H54 (cell line): ENCODE data around the gene RCAN3.
A peak's percentile ranks its signal among the peaks of the same experiment; 100 is the strongest.
"Not testable (repeated sequence)": the region's sequence is repeated elsewhere in the genome, so short reads cannot be mapped to it uniquely, and the experiment has no call there.

Experiments
- DNase-seq: peaks from one replicate; pipeline ENCODE4 v3.0.0; 2011; ENCODE audit warnings: low spot score, mixed read lengths; ENCODE audit not compliant: insufficient read length
- FAIRE-seq: peaks from 3 replicates; lab custom pipeline; 2011; peaks lifted over from hg19 to GRCh38; lab: Jason Lieb, UNC
- POLR2A ChIP-seq: IDR thresholded peaks from 2 replicates; pipeline ENCODE4 v1.6.1; 2011; ENCODE audit warnings: low read depth, mild to moderate bottlenecking, low read length

RCAN3 gene

DNA sequence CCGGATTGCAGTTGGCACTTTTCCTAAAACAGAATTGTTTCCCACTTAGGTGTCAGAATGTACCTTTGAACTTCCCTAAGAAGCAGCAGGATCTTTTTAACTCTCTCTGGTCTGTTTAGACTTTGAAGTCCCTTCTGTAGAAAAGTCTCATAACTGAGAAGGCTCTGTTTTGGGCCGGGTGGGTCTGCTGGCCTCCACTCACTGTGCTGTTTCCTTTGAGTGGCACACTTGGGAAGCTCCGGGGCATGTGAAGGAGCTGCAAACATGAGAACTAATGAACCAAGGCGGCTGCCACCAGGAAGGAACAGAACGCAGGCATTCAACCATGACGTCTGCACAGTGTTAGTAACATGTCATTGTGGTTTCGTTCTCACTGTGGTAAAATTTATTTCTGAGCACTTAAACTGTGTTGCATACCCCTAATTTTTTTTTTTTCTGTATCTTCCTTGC, 33.8 kb downstream of the RCAN3 start:
- DNase-seq: no peak
- TF ChIP-seq POLR2A: no peak
- FAIRE-seq: no peak

DNA sequence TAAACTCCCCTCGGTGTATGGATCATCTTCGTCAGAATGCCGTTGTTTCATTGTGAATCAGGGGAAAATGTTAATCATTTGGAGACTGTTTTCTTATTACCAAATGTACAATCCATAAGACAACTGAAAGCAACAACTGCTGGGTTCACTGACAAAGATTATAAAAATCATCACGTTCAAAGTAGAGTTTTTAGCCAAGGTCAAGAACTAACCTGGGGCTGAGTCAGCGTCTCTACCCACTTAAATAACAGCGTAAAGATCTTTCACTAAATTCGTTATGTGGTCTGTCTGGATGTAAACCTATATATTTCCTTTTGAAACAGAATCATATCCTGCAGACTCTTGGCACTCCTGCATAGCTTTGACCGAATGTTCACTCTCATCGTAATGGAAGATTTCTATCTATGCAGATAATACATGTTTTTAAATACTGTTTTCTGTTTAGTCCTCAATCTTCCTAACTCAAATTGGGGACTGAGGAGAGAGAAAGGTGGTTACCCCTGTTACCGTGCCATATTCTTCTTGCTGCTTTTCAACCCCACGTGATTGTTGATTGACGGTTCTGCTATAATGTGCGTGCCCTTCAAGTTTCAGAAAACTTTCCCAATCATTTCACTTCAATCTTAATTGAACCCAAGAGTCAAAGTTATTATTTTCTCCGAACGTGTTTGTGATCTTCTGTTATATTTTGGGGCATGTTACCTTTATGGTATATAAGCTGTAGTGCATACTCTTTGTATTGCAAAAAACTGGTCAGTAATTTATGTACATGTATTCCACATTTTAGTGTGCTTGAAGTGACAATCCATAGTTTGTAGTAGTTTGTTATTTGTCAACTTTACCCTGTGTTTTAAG, 37.6 kb downstream of the RCAN3 start:
- TF ChIP-seq POLR2A: no peak
- DNase-seq: no peak
- no peak for FAIRE-seq

DNA sequence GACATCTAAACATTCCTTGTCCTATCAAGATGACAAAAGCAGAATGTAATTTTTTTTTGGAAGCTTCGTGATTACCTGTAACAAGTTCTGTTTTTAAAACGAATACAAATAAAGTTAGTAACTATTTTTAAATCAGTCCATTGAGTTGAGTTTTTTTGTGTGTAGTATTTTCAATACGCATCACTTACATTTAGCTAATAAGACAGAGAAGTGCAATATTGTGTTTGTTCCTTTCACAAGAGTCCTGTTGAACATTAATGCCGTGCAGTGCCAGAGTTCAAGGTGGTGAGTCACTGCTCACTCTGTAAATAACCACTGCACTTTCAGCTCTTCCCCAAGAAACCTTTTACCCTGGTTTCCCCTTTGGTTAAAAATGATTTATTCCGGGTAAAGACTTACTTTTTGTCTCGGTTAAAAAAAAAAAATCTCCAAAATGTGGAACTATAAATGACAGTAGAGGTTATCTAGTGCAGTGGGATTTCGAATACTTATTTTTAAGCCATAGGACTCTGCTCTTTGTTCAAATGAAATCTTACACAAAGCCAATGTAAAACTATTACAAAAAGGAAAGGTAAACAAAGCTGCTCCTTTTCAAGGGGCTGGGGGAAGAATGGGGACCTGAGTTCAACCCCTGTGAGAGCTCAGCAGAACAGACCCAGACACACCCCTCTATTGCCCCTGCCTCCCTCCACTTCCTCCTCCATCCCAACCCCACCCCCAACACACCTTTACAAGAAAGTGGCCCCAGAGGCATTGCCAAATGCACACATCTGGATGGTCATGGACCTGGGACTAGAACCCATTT, 38.5 kb downstream of the RCAN3 start:
- FAIRE-seq: peak; percentile 89
- TF ChIP-seq POLR2A: no peak
- no peak for DNase-seq

DNA sequence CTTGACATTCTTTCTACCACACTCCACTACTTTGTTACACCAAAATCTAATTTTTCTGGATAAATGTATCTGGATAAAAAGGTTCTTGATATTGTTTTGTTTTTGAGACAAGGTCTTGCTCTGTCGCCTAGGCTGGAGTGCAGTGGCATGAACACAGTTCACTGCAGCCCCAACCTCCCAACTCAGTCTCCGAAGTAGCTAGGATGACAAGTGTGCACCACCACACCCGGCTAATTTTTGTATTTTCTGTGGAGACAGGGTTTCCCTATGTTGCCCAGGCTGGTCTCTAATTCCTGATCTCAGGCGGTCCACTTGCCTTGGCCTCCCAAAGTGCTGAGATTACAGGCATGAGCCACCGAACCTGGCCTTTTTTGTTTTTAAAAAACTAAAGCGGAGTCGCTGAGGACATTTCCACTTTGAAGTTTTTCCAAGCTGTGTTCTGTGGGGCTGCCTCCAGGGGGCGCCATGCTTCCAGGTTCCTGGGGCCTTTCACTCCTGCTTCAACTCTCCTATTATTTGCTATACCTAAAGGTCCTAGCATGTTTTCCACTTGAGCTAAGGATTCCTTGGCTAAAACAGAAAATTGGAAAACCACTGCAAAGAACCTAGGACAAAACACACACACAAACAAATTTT, 39.2 kb downstream of the RCAN3 start:
- TF ChIP-seq POLR2A: no peak
- DNase-seq (no peak), FAIRE-seq (no peak)

GRCh38 chr1:24544239-24544638, 41.6 kb downstream of the RCAN3 start:
- no peak for DNase-seq
- no peak for TF ChIP-seq POLR2A
- no peak for FAIRE-seq

GRCh38 chr1:24545662-24546061, 43.0 kb downstream of the RCAN3 start:
- TF ChIP-seq POLR2A: no peak
- FAIRE-seq (no peak), DNase-seq (no peak)

DNA sequence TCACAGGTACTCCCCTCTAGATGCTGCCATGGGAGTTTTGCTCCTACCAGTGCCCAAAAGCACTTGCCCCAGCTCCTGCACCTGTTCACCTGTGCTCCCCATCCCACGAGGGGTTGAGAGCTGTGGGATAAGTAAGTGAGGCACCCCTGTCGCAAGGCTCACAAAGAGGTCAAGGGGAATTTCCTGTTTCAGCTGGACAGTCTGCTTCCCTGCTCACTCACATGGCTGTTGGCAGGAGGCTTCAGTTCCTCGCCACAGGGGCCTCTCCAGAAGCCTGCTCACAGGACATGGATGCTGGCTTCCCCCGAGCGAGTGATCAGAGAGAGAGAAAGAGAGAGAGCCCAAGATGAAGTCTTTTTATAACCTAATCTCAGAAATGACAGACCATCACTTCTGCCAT, 44.6 kb downstream of the RCAN3 start:
- no peak for DNase-seq
- no peak for FAIRE-seq
- no peak for TF ChIP-seq POLR2A

GRCh38 chr1:24548070-24548469, 45.4 kb downstream of the RCAN3 start:
- FAIRE-seq (no peak), DNase-seq (no peak)
- TF ChIP-seq POLR2A: no peak

DNA sequence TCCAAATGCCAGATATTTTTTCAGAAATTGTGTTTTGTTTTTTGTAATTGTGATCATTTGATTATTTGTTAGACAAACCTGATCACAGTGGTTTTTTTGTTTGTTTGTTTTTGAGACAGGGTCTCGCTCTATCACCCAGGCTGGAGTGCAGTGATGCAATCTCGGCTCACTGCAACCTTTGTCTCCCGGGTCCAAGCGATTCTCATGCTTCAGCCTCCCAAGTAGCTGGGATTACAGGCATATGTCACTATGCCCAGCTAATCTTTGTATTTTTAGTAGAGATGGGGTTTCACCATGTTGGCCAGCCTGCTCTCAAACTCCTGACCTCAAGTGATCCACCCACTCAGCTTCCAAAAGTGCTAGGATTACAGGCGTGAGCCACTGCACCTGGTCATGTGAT, 46.6 kb downstream of the RCAN3 start:
- not testable (repeated sequence) for DNase-seq, FAIRE-seq

- FAIRE-seq: no peak
- DNase-seq: no peak
- TF ChIP-seq POLR2A: no peak
These were observed 48.8 kb downstream of the RCAN3 start for GRCh38 chr1:24551290-24551959.

- FAIRE-seq (no peak), DNase-seq (no peak)
- no peak for TF ChIP-seq POLR2A
These were observed 49.4 kb downstream of the RCAN3 start for GRCh38 chr1:24551960-24552571.

DNA sequence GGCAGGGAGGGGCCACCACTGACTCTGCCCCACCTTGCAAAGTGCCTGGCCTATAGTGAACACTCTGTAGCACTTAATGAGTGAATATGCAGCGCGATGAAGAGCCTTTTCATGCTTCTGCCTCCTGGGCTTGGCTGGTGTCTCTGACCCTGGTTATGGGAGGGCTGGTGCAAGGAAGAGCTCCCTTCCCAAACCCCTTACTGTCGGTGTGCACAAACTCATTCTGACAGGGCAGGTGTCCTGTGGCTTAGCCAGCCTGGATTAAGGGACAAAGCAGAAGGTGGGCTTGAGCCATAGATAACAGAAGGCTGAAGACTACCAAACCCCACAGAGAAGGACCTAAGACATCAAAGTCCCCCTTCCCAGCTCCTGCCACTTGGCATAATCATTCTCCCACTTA, 51.3 kb downstream of the RCAN3 start:
- FAIRE-seq: no peak

DNA sequence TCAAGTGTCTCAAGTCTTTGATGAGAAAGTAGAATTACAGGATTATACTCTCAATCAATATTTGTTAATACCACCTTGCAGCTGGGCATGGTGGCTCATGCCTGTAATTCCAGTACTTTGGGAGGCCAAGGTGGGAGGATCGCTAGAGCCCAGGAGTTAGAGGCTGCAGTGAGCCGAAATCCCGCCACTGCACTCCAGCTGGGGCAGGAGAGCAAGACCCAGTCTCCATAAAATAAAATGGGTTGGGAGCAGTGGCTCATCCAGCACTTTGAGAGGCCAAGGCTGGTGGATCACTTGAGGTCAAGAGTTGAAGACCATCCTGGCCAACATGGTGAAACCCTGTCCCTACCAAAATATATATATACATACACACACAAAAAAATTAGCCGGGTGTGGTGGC, 52.1 kb downstream of the RCAN3 start:
- TF ChIP-seq POLR2A: no peak
- FAIRE-seq (no peak), DNase-seq (no peak)

More for the DNA sequence above, 51.3 kb downstream of the RCAN3 start:
- TF ChIP-seq POLR2A: no peak
- DNase-seq: no peak
